Adrenal gland (tissue), 12 donors: Measurements from ENCODE around the gene C16orf54. TPM values are rescaled to one million over a fixed set of nuclear protein-coding genes. Genes with fewer than 3 reads are reported as not detected.
"Not testable (repeated sequence)": the region's sequence is repeated elsewhere in the genome, so short reads cannot be mapped to it uniquely, and the experiment has no call there.

Experiments used
- DNase-seq, 7 donors: peaks; one replicate each; pipeline ENCODE4 v3.0.0-alpha.2; 2019 to 2020
- H3K27ac ChIP-seq, 5 donors: fragments of 200-600 bp; sonication (generic) in 4 of 5; 1 replicate in 3 of 5; 2 replicates in 2 of 5; pipeline versions ENCODE4 v1.5.1 to v1.8.0; 2016 to 2020; ENCODE audit warnings: mild to moderate bottlenecking in 1 of 5
- H3K27me3 ChIP-seq: fragments of 200-600 bp; 2 replicates; pipeline ENCODE4 v1.8.0; 2021
- H3K36me3 ChIP-seq, 2 donors: fragments of 200-600 bp; replicated peaks in 1 of 2; 1 replicate in 1 of 2; 2 replicates in 1 of 2; pipeline versions ENCODE4 v1.5.1 to v1.8.0; 2018 to 2022
- H3K4me1 ChIP-seq, 2 donors: fragments of 200-600 bp; replicated peaks in 1 of 2; 1 replicate in 1 of 2; 2 replicates in 1 of 2; pipeline versions ENCODE4 v1.5.1 to v1.8.0; 2018 to 2021
- H3K4me3 ChIP-seq, 4 donors: fragments of 200-600 bp; sonication (generic) in 3 of 4; one replicate each; pipeline ENCODE4 v1.5.1; 2016 to 2018
- H3K9me3 ChIP-seq, 3 donors: fragments of 200-600 bp; sonication (generic) in 1 of 3; replicated peaks in 1 of 3; 1 replicate in 2 of 3; 2 replicates in 1 of 3; pipeline versions ENCODE4 v1.5.1 to v1.8.0; 2016 to 2021
- POLR2A ChIP-seq, 2 donors: fragments of 450-650 bp; IDR thresholded peaks; one replicate each; pipeline ENCODE4 v1.6.1; 2017; ENCODE audit warnings: antibody characterized with exemption in 2 of 2, mild to moderate bottlenecking in 2 of 2, moderate library complexity in 1 of 2
- WGBS, 4 donors: extraction: QIAGEN DNeasy Blood & Tissue Kit in 2 of 4; methylation state at CpG; one replicate each; pipeline versions ENCODE4 v1.1.5 to v1.1.7; 2013 to 2017; 5-methylcytosine and 5-hydroxymethylcytosine counted together
- intact Hi-C, 2 donors: fragments of 100-400 bp; cut with DNase I; formaldehyde crosslinking; loops; one replicate each; pipeline versions ENCODE4 v1.14.1 to v1.15.0; 2022 to 2023
- polyA plus RNA-seq, 3 donors: library from polyadenylated mRNA; stranded (reverse); fragments of 200-250 nt in 2 of 3; fragments of 350-450 nt in 1 of 3; fragmentation: Illumina TruSeq in 1 of 3; extraction: RNeasy Lipid Tissue Mini Kit (QIAGEN cat#74804) in 1 of 3; gene quantifications; one replicate each; pipeline ENCODE4 v1.2.3, GENCODE V29; 2013 to 2014
- total RNA-seq, 9 donors: library from RNA; depleted of rRNA in 4 of 9; stranded (reverse); fragments of >200 nt in 4 of 9; fragments of 120-200 nt in 1 of 9; fragmentation: NEBNext Ultra II Directional in 1 of 9; extraction: Animal tissue kit (Norgen Biotek cat#: 25700) in 1 of 9; gene quantifications; one replicate each; pipeline versions ENCODE4 v1.1.0 to v1.2.4, GENCODE V29; 2013 to 2023
- TF ChIP-seq, protein P1 (sequence below), 6 experiments: fragments of 450-650 bp in 4 of 6; fragments of 200-600 bp in 2 of 6; sonication (generic) in 1 of 6; IDR thresholded peaks; 1 replicate in 5 of 6; 2 replicates in 1 of 6; pipeline versions ENCODE4 v1.5.1 to v1.8.0; 2016 to 2021; ENCODE audit warnings: antibody characterized with exemption in 6 of 6, mild to moderate bottlenecking in 2 of 6, moderate library complexity in 1 of 6
- donor health status: healthy with polysubstance abuse.
- donor health status: Bipolar disorder and iron deficiency.
- donor health status: DM: yes; HTN: yes; CAD: no.
- donor health status: DM: no; HTN: no; CAD: no.
- donor health status: DM: no; HTN: no; CAD: no.
- donor health status: DM: yes; HTN: yes; CAD: no.

The C16orf54 gene
- total and polyA plus RNA-seq, 12 donors: 0.11 to 1.8 (median 0.69) TPM

- no peak for DNase-seq
- intact Hi-C loops: no loop called here
- no peaks in the 10 kb centered on the region for H3K36me3 ChIP-seq
- WGBS, 4 donors: 70 to 81% (median 76%) methylated on average over 15 of the region's 15 CpGs
- H3K9me3 ChIP-seq: no peaks in the 10 kb centered on the region
- no peak overlapping the region for H3K27ac ChIP-seq
- TF ChIP-seq, protein P1, sequence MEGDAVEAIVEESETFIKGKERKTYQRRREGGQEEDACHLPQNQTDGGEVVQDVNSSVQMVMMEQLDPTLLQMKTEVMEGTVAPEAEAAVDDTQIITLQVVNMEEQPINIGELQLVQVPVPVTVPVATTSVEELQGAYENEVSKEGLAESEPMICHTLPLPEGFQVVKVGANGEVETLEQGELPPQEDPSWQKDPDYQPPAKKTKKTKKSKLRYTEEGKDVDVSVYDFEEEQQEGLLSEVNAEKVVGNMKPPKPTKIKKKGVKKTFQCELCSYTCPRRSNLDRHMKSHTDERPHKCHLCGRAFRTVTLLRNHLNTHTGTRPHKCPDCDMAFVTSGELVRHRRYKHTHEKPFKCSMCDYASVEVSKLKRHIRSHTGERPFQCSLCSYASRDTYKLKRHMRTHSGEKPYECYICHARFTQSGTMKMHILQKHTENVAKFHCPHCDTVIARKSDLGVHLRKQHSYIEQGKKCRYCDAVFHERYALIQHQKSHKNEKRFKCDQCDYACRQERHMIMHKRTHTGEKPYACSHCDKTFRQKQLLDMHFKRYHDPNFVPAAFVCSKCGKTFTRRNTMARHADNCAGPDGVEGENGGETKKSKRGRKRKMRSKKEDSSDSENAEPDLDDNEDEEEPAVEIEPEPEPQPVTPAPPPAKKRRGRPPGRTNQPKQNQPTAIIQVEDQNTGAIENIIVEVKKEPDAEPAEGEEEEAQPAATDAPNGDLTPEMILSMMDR (IDR thresholded peaks at IDR 0.05): no peak
- TF ChIP-seq POLR2A (IDR thresholded peaks at IDR 0.05): no peak
- H3K4me1 ChIP-seq: no peaks in the 10 kb centered on the region
- H3K4me3 ChIP-seq: no peak overlapping the region
- H3K27me3 ChIP-seq: no peaks in the 10 kb centered on the region
Observed at GRCh38 chr16:29765167-29766032, 19.6 kb upstream of the C16orf54 start.

GRCh38 chr16:29763326-29763725 is 17.5 kb upstream of the C16orf54 start:
- Histone ChIP-seq H3K27ac (no peak overlapping the region), H3K4me3 (no peak overlapping the region), H3K36me3 (no peaks in the 10 kb centered on the region), H3K4me1 (no peaks in the 10 kb centered on the region), H3K9me3 (no peaks in the 10 kb centered on the region), H3K27me3 (no peaks in the 10 kb centered on the region)
- no peak for TF ChIP-seq POLR2A (IDR thresholded peaks at IDR 0.05)
- TF ChIP-seq, protein P1 (IDR thresholded peaks at IDR 0.05): no peak
- intact Hi-C loops: no loop called here
- no peak for DNase-seq
- WGBS, 4 donors: 66 to 79% (median 75%) methylated on average over 6 of the region's 6 CpGs

- Histone ChIP-seq H3K4me1 (no peaks in the 10 kb centered on the region), H3K27me3 (no peaks in the 10 kb centered on the region), H3K27ac (no peak overlapping the region), H3K36me3 (no peaks in the 10 kb centered on the region), H3K9me3 (no peaks in the 10 kb centered on the region), H3K4me3 (no peak overlapping the region)
- 46 to 52% (median 50%) methylated on average over 3 to 6 of the region's 6 CpGs for WGBS, 4 donors
- intact Hi-C loops: no loop called here
- peak; percentile 33 to 73 (median 59) for DNase-seq
- TF ChIP-seq POLR2A (IDR thresholded peaks at IDR 0.05): no peak
- TF ChIP-seq, protein P1 (IDR thresholded peaks at IDR 0.05): no peak
Observed at GRCh38 chr16:29761882-29762281, 16.1 kb upstream of the C16orf54 start.

DNA sequence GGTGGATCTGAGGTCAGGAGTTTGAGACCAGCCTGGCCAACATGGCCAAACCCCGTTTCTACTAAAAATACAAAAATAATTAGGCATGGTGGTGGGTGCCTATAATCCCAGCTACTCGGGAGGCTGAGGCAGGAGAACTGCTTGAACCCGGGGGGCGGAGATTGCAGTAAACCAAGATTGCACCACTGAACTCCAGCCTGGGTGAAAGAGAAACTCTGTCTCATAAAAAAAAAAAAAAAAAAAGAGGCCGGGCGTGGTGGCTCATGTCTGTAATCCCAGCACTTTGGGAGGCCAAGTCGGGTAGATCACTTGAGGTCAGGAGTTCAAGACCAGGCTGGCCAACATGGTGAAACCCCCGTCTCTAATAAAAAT is 15.5 kb upstream of the C16orf54 start:
- H3K36me3 ChIP-seq, H3K9me3 ChIP-seq, H3K4me1 ChIP-seq, intact Hi-C loops, H3K27ac ChIP-seq, H3K27me3 ChIP-seq, DNase-seq, H3K4me3 ChIP-seq: not testable (repeated sequence)
- 73 to 86% (median 82%) methylated on average over 8 of the region's 8 CpGs for WGBS, 4 donors
